Fibroblast of skin of right quadriceps (primary cell): ENCODE measurements around the gene GIMD1.
"Not testable (repeated sequence)": the region's sequence is repeated elsewhere in the genome, so short reads cannot be mapped to it uniquely, and the experiment has no call there.

ENCODE experiments used
- DNase-seq: peaks from one replicate; pipeline ENCODE4 v3.0.0-alpha.2; 2013

Gene GIMD1

DNA sequence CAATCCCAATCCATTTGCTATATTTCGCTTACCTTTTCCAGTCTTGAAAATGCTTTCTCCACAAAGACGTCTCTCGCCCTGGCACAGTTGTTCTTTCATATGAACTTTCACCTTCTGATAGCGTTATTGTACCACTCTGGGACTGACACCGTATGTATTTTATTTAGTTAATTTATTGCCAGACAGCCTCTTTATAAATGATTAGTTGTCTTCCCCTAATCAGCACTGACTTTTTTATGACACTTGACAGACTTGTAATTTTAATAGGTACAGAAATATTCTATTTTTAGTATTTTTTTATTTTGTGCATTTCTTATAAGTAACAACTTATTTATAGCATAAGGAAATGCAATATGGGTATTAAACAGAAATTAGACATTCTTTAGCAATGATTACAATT is at the start of gene GIMD1:
TSS of gene GIMD1 (minus strand) at position 101 of the 400 bp plus-strand sequence. CDS start 1,343 bp downstream, outside the sequence.
- DNase-seq: no peak

DNA sequence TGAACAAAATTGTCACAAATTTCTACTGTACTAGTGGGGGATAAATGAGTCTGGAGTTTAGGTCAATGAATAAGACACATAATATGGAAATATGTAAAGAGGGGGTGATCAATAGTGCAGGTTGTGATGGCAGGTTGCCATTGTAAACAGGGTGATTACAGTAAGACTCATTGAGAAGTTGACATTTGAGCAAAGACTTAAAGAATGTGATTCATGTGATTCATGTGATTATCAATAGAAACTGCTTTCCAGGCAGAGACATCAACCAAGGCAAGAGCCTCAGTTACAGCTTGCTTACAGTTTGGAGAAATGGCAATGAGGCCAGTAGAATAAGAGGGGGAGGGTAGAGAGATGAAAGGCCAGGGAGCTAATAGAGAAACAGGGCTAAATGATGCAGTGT is 45.8 kb upstream of the GIMD1 start:
- no peak for DNase-seq

DNA sequence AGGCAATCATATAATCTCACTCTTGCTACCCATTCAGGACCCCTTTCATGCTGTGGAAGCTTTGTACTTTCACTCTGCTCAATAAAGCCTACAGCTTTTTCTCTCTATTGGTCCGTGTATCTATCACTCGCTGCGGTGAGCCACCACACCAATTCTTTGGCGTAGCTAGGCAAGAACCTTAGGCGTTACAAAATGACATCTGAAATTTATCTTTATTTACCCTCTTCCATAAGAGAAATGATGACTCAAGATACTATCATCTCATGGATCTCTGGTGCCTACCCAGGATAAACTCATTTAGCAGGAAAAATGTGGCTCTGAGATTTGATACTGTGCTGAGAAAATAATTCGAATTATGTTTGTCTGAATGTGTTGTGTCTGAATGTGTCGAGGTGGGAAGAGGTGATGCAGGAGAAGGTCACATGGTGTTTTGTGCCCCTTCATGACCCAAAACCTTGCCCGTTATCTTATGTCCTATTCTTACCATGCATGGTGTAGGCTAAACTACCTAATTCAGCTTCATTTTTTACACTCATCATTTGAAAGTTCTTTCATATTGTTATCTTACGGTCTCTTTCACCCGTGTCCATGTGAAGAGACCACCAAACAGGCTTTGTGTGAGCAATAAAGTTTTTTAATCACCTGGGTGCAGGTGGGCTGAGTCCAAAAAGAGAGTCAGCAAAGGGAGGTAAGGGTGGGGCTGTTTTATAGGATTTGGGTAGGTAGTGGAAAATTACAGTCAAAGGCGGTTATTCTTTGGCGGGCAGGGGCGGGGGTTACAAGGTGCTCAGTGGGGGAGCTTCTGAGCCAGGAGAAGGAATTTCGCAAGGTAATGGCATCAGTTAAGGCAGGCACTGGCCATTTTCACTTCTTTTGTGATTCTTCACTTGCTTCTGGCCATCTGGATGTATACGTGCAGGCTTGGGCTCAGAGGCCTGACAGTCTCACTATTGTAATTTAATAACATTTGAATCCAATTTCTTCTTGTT is 41.6 kb upstream of the GIMD1 start:
- DNase-seq: no peak

DNA sequence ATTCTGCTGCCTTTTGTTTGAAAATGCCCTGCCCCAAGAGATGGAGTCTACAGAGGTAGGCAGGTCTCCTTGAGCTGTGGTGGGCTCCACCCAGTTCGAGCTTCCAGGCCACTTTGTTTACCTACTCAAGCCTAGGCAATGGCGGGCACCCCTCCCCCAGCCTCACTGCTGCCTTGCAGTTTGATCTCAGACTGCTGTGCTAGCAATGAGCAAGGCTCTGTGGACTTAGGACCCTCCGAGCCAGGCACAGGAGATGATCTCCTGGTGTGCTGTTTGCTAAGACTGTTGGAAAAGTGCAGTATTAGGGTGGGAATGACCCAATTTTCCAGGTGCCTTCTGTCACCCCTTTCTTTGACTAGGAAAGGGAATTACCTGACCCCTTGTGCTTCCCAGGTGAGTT is 39.4 kb upstream of the GIMD1 start:
- DNase-seq: not testable (repeated sequence)

DNA sequence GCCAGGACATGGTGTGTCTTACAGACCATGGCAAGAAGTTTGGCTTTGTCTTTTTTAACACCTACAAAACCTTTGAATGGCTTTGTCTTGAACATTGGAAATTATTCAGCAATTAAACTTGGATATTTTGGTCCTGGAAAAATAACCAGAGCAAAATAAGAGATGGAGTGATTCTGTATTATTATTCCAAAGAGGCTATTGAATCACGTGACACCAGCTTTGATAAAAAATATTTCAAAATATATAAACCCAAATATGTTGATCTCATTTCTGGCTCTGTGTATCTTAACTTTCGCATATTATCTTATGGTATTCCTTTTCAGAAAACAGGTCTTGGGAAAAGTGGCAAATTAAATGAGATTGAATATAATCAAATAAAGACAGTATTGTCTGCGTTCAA is 32.6 kb upstream of the GIMD1 start:
- DNase-seq: no peak

DNA sequence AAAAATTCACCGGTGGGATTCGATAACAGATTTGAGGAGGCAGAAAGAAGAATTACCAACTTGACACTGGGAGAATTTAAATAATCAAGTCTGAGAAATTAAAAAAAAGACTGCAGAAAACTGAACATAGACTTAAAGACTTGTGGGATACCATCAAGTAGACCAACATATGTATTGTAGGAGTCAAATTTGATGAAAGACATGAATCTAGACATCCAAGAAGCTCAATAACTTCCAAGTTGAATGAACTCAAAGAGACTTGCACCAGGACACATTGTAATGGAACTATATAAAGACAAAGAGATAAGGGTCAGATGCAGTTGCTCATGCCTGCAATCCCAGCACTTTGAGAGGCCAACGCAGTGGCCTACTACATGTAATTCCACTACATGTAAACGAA is 30.3 kb upstream of the GIMD1 start:
- not testable (repeated sequence) for DNase-seq

DNA sequence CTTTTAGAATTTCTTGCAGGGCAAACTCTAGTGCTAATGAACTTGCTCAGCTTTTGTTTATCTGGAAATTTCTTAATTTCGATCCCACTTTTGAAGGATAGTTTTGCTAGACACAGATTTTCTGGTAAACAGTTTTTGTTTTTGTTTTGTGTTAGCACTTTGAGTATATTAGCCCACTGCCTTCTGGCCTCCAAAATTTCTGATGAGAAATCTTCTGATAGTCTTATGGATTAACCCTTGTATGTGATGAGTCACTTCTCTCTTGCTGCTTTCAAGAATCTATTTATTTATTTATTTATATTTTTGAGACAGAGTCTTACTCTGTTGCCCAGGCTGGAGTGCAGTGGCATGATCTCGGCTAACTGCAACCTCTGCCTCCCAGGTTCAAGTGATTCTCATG is 27.0 kb upstream of the GIMD1 start:
- DNase-seq: no peak

DNA sequence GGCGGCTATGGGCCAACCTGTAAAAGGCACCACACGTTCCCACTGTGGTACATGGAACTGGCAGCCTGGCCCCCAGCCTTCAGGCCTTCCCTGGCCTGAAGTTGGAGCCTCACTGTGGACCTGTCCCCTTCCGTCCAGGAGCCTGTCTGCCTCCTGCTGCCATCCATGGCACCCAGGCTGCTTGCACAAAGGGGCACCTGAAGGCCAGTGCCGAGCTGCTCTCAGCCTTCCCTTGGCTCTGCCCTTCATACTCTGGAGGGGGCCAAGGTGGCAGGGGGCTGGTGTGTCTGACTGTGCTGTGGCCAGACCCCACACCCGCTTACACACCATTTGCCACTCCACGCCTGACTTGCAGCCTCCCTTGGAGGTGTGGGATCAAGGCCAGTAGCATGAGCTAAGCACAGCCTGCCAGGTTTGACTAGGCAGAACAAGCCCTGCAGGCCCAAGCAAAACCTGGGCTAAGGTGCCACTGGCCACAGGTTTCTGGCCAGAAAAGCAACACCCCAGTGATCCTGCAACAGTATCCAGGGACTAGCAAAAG is 17.3 kb upstream of the GIMD1 start:
- no peak for DNase-seq

DNA sequence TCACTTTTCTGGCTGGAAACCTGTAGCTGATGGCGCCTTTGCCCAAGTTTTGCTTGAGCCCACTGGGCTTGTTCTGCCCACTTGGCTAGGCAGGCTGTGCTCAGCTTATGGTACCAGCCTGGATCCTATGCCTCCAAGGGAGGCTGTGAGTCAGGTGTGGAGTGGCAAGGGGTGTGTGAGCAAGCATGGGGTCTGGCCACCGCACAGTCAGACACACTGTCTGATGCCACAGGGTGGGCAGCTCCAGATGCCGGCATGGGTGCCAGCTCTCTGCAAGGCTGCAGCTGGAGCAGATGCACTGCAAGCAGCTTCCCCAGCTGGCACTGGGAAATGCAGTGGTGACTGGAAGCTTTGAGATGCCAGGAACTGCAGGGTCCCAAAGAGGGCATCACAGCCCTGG is 16.3 kb upstream of the GIMD1 start:
- no peak for DNase-seq

DNA sequence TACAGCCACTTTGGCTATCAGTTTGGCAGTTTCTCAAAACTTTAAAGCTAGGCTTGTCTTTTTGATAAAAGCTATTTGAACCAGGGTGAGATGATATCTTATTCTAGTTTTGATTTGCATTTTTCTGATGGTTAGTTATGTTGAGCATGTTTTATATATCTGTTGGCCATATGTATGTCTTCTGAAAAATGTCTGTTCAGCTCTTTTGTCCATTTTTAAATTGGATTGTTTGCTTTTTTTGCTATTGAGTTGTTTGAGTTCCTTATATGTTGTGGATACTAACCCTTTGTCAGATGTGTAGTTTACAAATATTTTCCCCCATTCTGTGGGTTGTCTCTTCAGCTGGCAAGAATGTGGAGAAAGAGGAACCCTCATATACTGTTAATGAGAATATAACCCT is 11.6 kb upstream of the GIMD1 start:
- DNase-seq: no peak

DNA sequence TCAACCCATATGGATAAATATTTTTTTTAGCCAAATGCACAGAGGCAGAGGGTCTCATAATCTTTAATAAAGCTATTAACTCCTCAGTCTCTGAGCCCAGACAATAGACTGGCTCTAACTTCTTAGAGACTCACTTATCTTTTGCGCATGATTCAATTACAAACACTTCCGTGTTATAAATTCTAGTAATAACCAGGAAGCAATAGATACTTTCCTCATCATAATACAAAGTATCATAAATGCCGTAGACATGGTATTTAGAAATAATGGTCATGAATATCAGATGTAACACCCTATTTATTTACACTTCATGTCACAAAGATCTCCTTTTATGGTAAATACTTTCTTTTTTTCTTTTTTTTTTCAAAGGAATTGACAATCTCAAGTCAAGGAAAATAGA is 4.4 kb upstream of the GIMD1 start:
- DNase-seq: no peak

DNA sequence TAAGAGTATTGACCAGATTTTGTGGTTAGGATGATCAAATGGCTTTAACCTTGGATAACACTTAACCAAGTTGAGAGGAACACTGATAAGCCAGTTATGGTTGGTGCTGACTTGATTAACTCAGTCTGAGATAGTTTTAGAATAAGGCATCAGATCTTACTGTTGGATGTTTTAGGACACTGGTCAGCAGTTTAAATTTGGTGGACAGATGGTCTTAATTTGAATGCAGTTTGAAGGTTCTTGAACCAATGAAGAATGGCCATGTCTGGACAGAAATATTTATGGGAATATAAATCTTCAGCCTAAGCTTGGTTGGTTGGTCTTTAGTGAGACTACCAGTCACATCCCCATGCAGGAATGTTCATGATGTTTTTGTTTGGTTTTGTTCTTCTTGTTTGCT is 2.6 kb upstream of the GIMD1 start:
- DNase-seq: no peak

DNA sequence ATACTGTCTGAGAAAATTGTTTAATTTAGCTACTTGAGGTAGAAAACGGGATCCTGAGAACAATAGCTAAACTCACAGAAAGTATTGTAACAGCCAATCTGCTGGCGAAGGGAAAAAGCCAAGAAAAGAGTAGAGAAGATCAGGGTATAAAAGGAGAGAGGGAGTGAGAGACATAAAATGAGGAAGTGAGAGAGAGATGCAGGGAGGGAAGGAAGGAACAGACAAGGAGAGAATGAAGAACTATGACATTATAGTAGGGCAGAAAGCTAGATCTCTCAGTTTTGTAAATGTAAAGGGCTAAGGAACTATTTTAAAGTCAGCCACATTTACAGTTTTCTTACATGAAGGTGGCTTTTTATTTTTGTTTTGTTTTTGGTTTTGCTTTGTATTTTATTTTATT is 1.6 kb upstream of the GIMD1 start:
- DNase-seq: no peak

DNA sequence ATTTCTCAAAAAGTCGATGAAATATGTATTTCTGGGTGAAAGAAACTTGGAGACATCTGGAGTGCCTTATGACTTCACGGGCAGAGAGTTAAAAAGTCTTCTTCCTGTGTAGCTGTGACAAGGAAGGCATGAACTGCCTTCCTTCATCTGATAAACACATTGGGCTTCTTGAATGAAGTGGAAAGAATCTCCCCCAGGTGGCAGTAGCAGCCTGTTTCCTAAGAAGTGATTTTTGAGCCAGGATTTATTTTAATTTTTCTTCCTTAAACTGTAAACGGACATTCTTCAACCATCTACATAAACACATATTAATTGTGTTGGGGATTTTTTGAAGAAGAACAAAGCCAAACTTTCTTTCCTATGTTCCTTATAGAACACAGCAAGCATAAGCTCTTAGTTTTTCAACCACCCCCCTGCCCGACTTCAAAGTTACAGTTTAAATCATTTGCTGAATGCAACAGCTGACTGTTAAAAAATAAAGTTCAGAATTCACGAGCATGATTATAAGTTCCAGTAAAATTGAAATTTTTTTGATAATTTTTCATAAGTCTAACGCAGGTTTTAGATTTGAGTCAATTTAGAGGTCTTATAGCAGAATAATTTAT is 980 bp upstream of the GIMD1 start:
- peak; percentile 80 for DNase-seq

DNA sequence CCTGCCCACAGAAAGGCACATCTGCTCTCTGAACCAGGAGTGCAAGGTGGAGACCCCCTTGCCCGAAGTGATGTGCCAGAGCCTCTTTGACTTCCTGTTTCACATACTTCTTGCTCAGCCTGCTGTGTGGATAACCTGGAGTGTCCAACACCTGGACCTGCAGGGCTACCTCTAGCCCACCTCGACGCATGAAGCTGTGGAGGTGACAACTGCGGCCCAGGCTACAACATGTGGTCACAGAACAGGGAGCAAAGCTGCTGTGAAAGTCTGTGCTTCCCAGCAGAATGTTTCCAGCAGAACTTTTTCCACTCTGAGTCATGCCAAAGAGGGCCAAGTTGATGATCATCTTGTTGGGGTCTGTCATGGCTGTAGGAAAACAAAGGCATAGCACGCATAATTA is 1.5 kb downstream of the GIMD1 start:
- no peak for DNase-seq

DNA sequence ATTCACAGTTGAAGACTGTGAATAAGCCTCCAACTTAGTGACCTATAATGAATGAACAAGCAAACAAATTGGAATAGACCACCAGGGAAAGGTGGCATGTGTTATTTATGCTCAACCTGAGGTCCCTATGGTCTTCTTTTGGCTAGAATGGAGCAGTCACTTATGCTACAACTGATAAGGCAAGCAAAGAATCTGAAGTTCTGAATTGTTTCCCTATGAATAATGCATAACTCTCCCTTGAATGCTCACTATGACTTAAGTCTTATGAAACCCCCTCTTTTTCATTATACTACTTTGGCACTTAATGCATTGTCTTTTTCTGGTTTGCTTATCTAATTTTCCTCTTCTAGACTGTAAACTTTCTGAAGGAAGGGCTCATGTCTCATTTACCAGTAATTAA is 2.6 kb downstream of the GIMD1 start:
- DNase-seq: peak; percentile 69

DNA sequence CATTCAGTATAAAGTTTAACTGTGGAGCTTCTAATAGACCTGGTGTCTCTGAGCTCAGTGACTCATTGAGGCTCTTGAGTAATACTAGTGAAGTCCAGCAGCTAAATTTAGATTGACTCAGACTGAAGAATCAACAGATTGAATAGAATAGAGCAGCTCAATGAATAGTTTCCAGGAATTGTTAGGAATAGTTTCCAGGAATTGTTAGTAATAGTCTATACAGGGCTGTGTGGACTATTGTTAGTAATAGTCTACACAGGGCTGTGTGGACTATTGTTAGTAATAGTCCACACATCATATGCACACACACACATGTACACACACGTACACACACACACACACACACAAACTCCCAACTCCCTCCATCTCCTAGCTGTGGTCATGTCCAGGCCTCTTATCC is 3.0 kb downstream of the GIMD1 start:
- peak; percentile 93 for DNase-seq

DNA sequence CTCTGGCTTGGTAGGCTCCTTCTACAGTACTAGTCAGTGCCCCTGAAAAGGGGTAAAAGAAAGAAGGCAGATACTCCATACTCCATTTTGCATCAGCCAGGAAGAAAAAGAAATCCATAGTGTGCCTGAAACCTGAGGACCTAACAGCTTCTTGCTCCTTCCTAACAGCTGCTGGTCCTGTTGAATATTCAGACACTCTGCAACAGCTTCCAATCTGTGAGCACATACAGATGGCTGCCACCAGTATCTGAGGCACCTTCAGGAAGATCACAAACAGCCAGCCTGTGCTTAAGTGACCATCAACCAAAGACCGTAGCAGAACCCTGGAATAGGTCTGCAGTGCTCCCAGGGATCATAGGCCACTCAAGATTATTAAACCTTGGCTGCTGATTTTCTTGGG is 4.3 kb downstream of the GIMD1 start:
- no peak for DNase-seq

DNA sequence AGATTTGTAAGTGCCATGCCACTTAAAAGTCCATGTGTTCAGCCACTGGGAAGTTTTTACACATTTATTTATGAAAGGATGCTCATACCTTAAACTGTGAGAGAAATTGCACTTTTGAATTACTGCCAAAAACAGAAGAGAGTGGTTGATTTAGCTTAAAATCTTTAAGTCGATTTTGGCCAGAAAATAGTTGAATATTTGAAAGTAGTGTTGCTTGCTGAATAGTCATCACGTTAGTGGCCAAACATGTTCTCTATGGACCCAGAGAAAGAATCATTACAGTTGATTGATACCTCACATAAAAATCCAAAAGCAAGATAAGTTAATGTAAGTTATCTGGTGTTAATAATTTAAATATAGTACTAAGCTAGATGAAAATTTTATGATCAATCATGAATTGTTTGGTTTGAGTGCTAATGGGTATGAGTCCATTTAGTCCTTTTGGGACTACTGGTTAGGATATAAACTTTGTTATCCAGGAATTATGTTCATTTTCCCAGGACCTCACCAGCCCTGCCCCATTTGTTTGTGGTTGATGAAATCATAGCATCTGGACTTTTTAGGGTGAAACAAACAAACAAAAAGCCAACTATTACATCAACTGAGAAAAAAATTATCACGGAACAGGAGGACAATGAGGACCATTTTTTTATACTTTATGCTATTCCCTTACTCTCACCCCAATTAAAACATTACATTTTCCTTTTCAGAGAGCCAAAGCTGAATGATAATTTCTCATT is 6.3 kb downstream of the GIMD1 start:
- DNase-seq: no peak

DNA sequence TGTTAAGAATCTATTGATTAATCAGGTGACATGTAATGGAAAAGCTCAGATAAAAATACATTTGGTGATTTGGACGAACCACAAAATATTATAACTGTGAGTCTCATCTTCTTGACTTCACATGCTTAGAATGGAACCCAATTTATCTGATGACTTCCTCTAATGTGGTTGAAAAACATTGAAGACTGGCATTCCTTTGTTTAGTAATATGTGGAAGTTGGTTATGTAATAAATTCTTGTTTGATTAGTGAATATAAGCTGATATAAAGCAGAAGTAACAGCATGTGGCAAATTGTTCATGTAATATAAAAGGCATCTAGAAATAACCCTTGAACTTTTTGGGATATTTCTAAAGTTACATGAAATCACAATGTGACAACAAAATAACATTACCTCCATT is 9.7 kb downstream of the GIMD1 start:
- peak; percentile 85 for DNase-seq

DNA sequence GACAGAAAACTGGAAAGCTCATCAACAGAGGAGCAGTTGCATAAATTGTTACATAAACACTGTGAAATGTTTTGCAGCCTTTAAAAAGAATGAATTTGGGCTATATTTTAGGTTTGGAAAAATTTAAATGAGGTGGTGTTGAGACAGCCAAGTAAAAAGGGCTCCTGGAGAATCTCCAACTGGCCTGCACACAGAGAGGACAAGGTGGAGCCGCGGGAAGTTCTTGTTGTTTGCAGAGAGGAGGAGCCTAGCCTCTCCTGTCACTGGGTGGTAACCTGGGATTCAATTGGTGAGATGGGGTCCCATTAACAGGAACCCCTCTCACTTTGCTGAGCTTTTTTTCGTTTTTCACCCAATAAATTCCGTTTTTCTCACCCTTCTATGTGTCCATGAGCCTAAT is 13.4 kb downstream of the GIMD1 start:
- DNase-seq: no peak

DNA sequence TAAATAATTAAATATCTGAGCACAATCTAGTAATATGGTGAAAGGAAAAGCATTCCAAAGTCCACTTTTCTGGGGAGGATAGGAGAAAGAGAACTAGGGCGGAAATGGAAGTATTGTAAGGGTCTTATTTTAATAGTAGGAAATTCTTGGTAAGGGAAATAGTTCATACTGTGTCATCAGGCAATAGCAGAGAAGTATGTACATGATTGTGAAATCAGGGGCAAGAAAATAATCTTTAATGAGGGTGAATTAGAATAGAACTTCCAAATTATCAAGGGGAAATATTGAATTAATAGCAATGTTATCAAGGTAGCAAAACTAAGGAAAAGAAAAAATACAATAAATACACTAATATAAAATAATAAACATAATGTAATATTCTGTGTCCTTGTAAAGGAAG is 14.8 kb downstream of the GIMD1 start:
- no peak for DNase-seq

DNA sequence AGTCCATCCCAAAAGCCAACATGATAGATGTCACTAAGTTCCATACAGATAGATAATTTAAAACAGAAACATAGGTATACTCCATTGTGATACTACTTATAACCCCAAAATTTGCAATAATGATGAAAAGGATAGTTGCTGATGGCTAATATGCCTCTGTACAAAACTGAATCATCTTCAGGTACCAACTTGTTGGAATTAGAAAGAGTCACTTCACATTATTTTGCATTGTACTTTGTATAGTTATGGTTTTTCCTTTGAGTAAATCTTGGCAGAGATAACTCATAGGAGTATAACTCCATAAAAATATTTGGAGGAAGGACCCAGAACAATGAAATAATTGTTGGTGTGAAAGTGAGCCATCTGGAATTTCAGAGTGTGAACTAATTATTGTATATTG is 17.6 kb downstream of the GIMD1 start:
- DNase-seq: no peak
